Fibroblast of skin of back (primary cell): ENCODE results near the gene ARNT2.
A peak's percentile ranks its signal among the peaks of the same experiment; 100 is the strongest.

Experiments used
- DNase-seq: peaks from one replicate; pipeline ENCODE4 v3.0.0-alpha.2; 2013

The ARNT2 gene

GRCh38 chr15:80558631-80559319 is 154.6 kb downstream of the ARNT2 start:
- no peak for DNase-seq

DNA sequence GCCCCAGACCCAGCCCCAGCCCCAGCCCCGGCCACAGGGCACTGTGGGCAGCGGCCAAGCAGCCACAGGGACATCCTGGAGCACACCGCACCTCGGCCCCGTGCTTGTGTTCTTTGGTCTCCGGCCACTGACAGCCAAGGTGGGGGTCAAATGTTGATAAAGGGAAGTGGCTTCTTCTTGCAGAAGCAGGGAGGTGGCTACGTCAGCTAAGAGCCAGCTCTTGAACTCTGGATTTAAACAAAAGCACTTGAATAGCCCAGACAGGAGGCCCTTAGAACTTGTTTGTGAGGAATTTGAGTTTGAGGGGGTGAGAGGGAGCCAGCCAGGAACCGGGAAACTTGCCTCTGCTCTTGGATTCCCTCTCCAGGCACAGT is 155.1 kb downstream of the ARNT2 start:
- no peak for DNase-seq

DNA sequence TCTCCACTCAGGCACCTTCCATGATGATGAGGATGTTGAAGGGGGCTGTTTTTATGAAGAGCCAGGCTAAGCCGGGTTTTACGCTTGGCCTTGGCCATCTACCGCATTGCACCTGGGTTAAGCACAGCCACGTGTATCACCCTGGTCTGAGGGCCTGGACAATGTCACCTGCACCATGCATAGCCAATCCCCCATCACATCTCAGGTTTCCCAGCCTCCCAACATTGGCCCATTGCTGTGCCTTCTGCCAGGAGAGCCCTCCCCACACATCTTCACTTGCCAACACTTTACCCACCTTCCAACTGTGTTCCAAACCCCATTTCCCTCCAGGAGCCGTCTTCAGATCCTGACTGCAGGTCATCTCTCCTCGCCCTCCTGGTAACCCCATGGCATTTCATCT is 155.6 kb downstream of the ARNT2 start:
- no peak for DNase-seq

GRCh38 chr15:80560601-80561400 is 156.6 kb downstream of the ARNT2 start:
- DNase-seq = peak; percentile 28

- no peak for DNase-seq
Measured at GRCh38 chr15:80561500-80561899, 157.3 kb downstream of the ARNT2 start.

- DNase-seq = no peak
Measured at GRCh38 chr15:80562033-80562432, 157.9 kb downstream of the ARNT2 start.

DNA sequence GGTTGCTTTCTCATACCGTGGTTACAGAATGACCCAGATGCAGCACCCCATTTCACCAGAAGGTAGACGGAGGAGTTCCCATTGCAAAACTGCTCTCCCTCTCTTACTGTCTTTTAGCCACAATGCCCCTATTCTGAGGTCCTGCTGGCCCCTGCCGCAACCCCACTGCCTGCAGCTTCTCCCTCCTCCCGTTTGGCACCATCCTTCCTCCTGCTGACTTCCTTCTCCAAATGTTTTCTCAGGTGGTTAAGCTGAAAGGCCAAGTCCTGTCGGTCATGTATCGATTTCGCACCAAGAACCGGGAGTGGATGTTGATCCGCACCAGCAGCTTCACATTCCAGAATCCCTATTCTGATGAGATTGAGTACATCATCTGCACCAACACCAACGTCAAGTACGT is 158.7 kb downstream of the ARNT2 start:
- DNase-seq = no peak

DNA sequence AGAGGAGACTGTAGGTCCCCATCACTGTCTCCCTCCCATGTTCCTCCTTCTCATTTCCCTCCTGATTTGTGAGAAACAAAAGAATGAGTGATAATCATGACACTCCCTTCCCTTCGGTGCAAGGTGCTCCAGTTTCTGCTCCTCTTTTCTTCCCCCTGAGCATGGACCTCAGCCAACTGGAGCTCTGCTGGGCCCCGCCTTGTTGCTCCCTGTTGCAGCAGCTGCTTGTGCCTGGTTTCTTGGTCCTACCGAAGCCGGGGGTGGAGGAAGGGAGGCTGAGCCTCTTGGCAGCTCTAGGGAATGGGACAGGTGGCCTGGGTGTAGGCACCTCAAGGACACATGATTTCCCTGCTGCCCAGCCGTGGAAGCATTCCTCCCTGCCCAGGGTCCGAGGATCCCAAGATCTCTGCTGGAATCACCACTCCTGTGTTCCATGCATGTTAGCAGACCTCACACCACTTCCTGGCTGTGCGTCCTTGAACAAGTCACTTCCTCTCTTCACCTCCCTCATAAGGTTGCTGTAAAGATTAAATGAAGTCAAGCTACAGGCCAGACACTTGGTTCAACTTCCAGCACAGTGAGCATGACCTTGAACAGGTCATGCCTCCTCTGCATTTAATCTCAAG is 159.3 kb downstream of the ARNT2 start:
- DNase-seq = no peak

DNA sequence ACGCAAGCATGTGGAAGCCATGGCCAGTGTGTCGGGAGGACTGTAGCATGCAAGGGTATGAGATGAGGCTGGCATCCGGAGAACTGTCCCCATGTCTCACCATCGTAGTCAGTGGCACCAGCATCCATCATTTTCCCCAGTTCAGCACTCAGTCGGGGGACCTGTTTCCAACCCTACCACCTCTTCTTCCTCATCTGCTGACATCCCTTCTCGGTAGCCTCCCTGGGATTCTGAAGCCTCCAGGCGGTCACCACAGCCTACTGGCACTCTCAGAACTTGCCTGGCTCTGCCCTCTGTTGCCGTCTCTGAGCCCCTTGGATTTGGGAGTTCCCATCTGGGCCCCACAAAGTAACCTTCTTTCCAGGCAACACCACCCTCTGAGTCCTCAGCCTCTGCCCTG is 159.9 kb downstream of the ARNT2 start:
- DNase-seq = no peak

GRCh38 chr15:80565398-80565797 is 161.2 kb downstream of the ARNT2 start:
- DNase-seq = no peak

DNA sequence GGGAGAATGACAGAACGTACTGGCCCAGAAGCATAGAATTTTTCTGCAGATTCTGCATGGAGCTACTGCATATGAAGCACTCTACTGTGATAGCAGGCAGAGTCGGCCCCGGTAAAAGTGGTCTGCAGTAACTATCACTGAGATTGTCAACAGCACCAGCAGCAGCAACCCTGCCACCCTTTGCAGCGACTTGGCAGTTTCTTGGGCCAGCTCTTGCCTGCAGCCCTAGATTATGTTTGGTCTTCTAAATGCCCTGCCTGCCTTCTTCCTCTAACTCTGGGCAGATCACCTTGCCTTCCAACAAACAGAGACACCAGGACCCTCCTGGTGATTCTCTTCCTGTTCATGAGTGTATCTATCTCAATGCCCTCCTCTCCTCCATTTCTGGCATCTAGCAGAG is 161.8 kb downstream of the ARNT2 start:
- no peak for DNase-seq

DNA sequence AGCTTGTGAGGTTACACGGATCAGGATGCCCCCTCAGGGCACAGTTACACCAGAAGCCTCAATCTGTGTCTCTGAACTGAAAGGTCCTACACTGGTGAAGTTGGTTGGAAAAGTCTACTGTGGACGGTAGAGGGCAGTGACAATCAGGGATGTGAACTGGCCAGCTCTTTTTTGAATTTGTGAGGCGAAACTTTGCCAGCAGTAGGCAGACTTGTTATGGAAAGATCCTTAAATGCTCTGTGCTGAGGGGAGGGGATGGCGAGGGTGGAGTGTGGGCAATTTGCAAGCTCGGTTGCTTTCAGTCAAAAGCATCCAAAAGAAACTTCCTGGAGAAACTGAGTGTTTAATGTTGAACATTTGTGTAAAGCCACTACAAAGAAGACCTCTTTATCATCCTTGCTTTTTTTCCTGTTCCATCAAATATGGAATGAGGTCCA is 163.6 kb downstream of the ARNT2 start:
- peak; percentile 82 for DNase-seq

DNA sequence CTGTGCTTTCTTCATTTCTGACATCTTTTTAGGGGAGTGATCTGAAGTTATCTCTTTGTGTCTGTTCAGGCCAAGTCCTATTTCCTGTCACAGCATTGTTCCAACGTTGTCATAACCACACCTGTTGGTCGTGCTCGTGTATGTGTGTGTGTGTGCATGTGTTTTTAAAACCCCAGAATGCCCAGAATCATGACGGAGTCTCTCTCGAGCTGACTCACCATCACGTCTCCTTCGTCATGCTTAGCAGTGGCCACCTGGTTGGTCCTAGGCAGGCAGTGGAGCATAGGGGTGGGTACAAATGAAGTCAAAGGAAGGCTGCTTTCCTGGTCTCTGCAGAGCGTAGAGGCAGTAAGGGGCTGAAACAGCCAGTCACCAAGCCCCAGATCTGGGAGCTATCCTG is 164.1 kb downstream of the ARNT2 start:
- DNase-seq = no peak

GRCh38 chr15:80568876-80569605 is 164.9 kb downstream of the ARNT2 start:
- peak; percentile 19 for DNase-seq

- DNase-seq = no peak
Measured at GRCh38 chr15:80569656-80570055, 165.5 kb downstream of the ARNT2 start.

DNA sequence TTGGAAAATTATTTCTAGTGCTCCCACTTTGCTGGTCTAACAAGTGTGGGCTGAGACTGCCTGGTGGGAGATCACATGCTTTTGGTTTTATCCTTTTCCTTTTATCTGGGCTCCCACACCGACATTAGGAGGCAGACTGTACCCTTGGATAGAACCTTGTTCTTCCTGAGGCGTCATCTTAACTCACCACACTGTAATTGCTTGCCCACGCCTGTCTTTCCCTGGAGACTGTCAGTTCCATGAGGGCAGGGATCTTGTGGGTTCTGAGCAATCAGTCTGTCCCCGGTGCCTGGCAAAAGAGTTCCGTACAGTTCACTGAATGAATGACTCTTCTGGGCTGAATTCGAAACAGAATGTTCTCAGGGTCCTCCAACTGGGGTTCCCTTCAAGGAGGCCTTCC is 166.4 kb downstream of the ARNT2 start:
- no peak for DNase-seq

DNA sequence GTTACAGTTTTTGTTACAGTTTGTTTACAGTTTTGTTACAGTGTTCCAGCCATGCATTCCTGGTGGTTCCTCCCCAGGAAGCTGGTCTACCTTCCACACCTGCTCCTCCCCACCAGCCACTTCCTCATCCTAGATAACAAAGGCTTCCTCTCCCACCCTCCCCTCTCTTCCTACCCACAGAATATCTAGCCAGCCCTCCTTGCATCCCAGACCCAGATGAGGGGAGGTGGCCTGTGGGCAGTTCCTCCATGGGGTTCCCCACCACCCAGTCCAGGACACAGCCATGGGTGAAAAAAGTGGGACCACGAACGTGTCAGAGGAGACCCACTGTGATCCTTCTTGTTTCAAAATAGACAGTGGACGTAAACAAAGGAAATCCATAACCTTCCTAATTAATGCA is 168.2 kb downstream of the ARNT2 start:
- no peak for DNase-seq

DNA sequence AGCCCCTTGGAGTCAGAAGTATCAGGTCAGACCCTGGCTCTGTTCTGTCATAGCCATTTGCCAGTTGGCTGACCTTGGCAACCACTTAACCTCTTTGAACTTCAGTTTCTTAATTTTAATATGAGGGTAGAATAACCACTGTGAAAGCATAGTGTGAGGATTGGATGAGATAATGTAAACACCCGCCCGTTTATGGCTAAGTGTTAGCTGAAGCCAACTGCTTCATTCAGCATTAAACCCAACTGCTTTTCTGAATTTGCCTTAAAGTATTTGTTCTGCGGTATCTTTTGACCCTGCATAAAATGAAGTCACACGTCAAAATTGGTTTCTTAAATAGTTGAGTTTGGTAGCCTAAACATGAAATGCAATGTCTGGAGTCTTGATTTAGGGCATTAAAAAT is 169.4 kb downstream of the ARNT2 start:
- DNase-seq = no peak

DNA sequence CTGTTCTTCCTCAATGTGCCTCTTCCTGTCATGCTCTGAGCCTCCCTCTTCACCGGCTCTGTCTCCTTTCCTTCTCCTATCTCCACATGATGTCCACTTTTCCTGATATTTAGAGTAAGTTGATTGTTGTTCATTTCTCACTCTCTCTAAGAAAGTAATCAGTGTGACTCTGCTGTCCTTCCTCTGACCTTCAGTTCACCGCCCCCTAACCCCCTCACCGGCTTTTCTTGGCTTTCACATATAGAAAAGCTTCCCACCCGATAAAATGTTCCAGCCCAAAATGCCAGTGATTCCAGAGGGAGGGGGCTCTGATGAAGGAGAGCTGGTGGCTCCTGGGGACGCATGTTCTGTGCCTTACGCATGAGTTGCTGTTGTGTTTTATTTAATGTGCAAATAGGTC is 170.4 kb downstream of the ARNT2 start:
- no peak for DNase-seq

- no peak for DNase-seq
Measured at GRCh38 chr15:80576519-80577090, 172.4 kb downstream of the ARNT2 start.

- no peak for DNase-seq
Measured at GRCh38 chr15:80577552-80578205, 173.5 kb downstream of the ARNT2 start.

DNA sequence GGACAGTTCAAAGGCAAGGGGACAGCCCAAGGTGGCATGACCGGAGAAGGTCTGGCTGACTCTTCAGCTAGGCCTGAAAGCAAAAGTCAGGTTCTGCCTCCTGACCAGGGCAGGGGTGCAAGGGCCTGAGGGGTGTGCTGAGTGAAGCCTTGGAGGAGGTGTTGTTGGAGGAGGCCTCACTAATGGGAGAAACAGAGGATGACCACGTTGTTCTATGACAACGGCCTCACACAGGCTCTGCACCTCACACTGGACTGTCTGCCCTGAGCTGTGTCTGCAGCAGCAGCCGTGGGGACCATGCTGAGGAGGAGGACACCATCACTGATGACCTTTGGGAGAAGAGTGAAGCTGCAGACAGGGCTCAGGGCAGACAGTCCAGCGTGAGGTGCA is 174.0 kb downstream of the ARNT2 start:
- DNase-seq = no peak
